Stimulated activated naive B cell treated with anti-CD40 and anti-IgM and Interleukin-4, amounts not matched to agents 10 μg/mL and 1 μg/mL and 100 μg/mL, for 72 hours (primary cell): ENCODE data around the gene DGKZ.

ENCODE experiments used
- ATAC-seq, 2 donors: fragments of 150-1000 bp; cut with Tn5 transposase; replicated peaks; 2 replicates each; pipeline ENCODE4 v1.10.0; 2021; ENCODE audit warnings: moderate library complexity in 1 of 2
- DNase-seq: peaks from one replicate; pipeline ENCODE4 v3.0.0; 2021
- H3K27ac Mint-ChIP-seq: one replicate; pipeline ENCODE4 v1.8.0; 2022; ENCODE audit warnings: mild to moderate bottlenecking, mixed read lengths
- H3K27me3 Mint-ChIP-seq, 2 donors: one replicate each; pipeline ENCODE4 v1.8.0; 2022; ENCODE audit warnings: mixed read lengths in 2 of 2
- H3K36me3 Mint-ChIP-seq, 2 donors: one replicate each; pipeline ENCODE4 v1.8.0; 2022; ENCODE audit warnings: mixed read lengths in 2 of 2, mild to moderate bottlenecking in 1 of 2
- H3K4me1 Mint-ChIP-seq, 2 donors: one replicate each; pipeline ENCODE4 v1.8.0; 2022; ENCODE audit warnings: mixed read lengths in 2 of 2, mild to moderate bottlenecking in 1 of 2
- H3K4me3 Mint-ChIP-seq, 2 donors: one replicate each; pipeline ENCODE4 v1.8.0; 2022; ENCODE audit warnings: mild to moderate bottlenecking in 2 of 2, mixed read lengths in 2 of 2, moderate library complexity in 1 of 2
- H3K9me3 Mint-ChIP-seq, 2 donors: one replicate each; pipeline ENCODE4 v1.8.0; 2022; ENCODE audit warnings: mixed read lengths in 2 of 2, mild to moderate bottlenecking in 1 of 2

DGKZ gene

GRCh38 chr11:46381819-46382645 is 34.8 kb downstream of the DGKZ start:
- Mint-ChIP-seq H3K27me3 (peaks cover 42 to 47% of the 10 kb centered on the region in 2 donors), H3K27ac (no peak overlapping the region), H3K4me3 (peak overlapping the region; percentile 75 to 81), H3K36me3 (peaks cover 10 to 18% of the 10 kb centered on the region in 2 donors), H3K9me3 (no peaks in the 10 kb centered on the region), H3K4me1 (peaks cover 8 to 23% of the 10 kb centered on the region in 2 donors)
- DNase-seq (no peak), ATAC-seq (peak; percentile 12 to 13)

GRCh38 chr11:46382646-46383403 is 35.6 kb downstream of the DGKZ start:
- H3K4me3 Mint-ChIP-seq: no peak overlapping the region
- DNase-seq (no peak), ATAC-seq (no peak)
- no peaks in the 10 kb centered on the region for H3K9me3 Mint-ChIP-seq
- H3K36me3 Mint-ChIP-seq: peaks cover 2 to 10% of the 10 kb centered on the region in 2 donors
- peaks cover 8 to 23% of the 10 kb centered on the region in 2 donors for H3K4me1 Mint-ChIP-seq
- no peak overlapping the region for H3K27ac Mint-ChIP-seq
- H3K27me3 Mint-ChIP-seq: peaks cover 48 to 55% of the 10 kb centered on the region in 2 donors

GRCh38 chr11:46383404-46383758 is 36.1 kb downstream of the DGKZ start:
- peaks cover 11 to 23% of the 10 kb centered on the region in 2 donors for H3K4me1 Mint-ChIP-seq
- DNase-seq: no peak
- H3K27me3 Mint-ChIP-seq: peaks cover 53 to 60% of the 10 kb centered on the region in 2 donors

GRCh38 chr11:46383974-46384701 is 36.9 kb downstream of the DGKZ start:
- DNase-seq (no peak), ATAC-seq (no peak)
- no peak overlapping the region for H3K27ac Mint-ChIP-seq
- H3K27me3 Mint-ChIP-seq: peaks cover 57 to 68% of the 10 kb centered on the region in 2 donors
- no peak overlapping the region for H3K4me3 Mint-ChIP-seq
- no peaks in the 10 kb centered on the region for H3K9me3 Mint-ChIP-seq
- H3K4me1 Mint-ChIP-seq: peaks cover 11 to 24% of the 10 kb centered on the region in 2 donors
- H3K36me3 Mint-ChIP-seq: peaks cover 0 to 7% of the 10 kb centered on the region in 2 donors

More at GRCh38 chr11:46383404-46383758, 36.1 kb downstream of the DGKZ start:
- ATAC-seq: no peak
- Mint-ChIP-seq H3K27ac (no peak overlapping the region), H3K9me3 (no peaks in the 10 kb centered on the region), H3K4me3 (no peak overlapping the region), H3K36me3 (peaks cover 0 to 7% of the 10 kb centered on the region in 2 donors)

GRCh38 chr11:46385169-46386004 is 38.1 kb downstream of the DGKZ start:
- Mint-ChIP-seq H3K9me3 (no peaks in the 10 kb centered on the region), H3K27ac (no peak overlapping the region), H3K36me3 (peaks cover 0 to 2% of the 10 kb centered on the region in 2 donors), H3K4me3 (no peak overlapping the region), H3K4me1 (peaks cover 14 to 26% of the 10 kb centered on the region in 2 donors), H3K27me3 (peaks cover 68 to 80% of the 10 kb centered on the region in 2 donors)
- ATAC-seq: no peak
- DNase-seq: no peak

- ATAC-seq: no peak
- no peaks in the 10 kb centered on the region for H3K9me3 Mint-ChIP-seq
Observed at GRCh38 chr11:46386005-46386578, 38.8 kb downstream of the DGKZ start.

GRCh38 chr11:46386674-46387073 is 39.4 kb downstream of the DGKZ start:
- Mint-ChIP-seq H3K4me1 (peaks cover 17 to 26% of the 10 kb centered on the region in 2 donors), H3K27me3 (peaks cover 74 to 87% of the 10 kb centered on the region in 2 donors), H3K9me3 (no peaks in the 10 kb centered on the region), H3K4me3 (no peak overlapping the region), H3K36me3 (peaks cover 0 to 2% of the 10 kb centered on the region in 2 donors), H3K27ac (no peak overlapping the region)
- DNase-seq: no peak
- ATAC-seq: no peak

More at GRCh38 chr11:46386005-46386578, 38.8 kb downstream of the DGKZ start:
- Mint-ChIP-seq H3K27me3 (peaks cover 74 to 87% of the 10 kb centered on the region in 2 donors), H3K4me3 (no peak overlapping the region), H3K4me1 (peaks cover 17 to 26% of the 10 kb centered on the region in 2 donors), H3K27ac (no peak overlapping the region), H3K36me3 (peaks cover 0 to 2% of the 10 kb centered on the region in 2 donors)
- no peak for DNase-seq

- no peak overlapping the region for H3K27ac Mint-ChIP-seq
- ATAC-seq: no peak
Observed at GRCh38 chr11:46387456-46387855, 40.2 kb downstream of the DGKZ start.

GRCh38 chr11:46387919-46388618 is 40.8 kb downstream of the DGKZ start:
- Mint-ChIP-seq H3K4me1 (peaks cover 18 to 26% of the 10 kb centered on the region in 2 donors), H3K9me3 (no peaks in the 10 kb centered on the region), H3K36me3 (peaks cover 0 to 6% of the 10 kb centered on the region in 2 donors), H3K27ac (no peak overlapping the region), H3K27me3 (peaks cover 74 to 87% of the 10 kb centered on the region in 2 donors), H3K4me3 (no peak overlapping the region)
- ATAC-seq: no peak
- no peak for DNase-seq

More at GRCh38 chr11:46387456-46387855, 40.2 kb downstream of the DGKZ start:
- no peaks in the 10 kb centered on the region for H3K9me3 Mint-ChIP-seq
- peaks cover 0 to 2% of the 10 kb centered on the region in 2 donors for H3K36me3 Mint-ChIP-seq
- DNase-seq: no peak
- H3K4me1 Mint-ChIP-seq: peaks cover 12 to 20% of the 10 kb centered on the region in 2 donors
- no peak overlapping the region for H3K4me3 Mint-ChIP-seq
- H3K27me3 Mint-ChIP-seq: peaks cover 68 to 81% of the 10 kb centered on the region in 2 donors

GRCh38 chr11:46388619-46389449 is 41.6 kb downstream of the DGKZ start:
- Mint-ChIP-seq H3K4me3 (peak overlapping the region in 1 of 2 donors; percentile 83), H3K9me3 (no peaks in the 10 kb centered on the region), H3K36me3 (peaks cover 0 to 6% of the 10 kb centered on the region in 2 donors), H3K27me3 (peaks cover 76 to 86% of the 10 kb centered on the region in 2 donors), H3K27ac (no peak overlapping the region), H3K4me1 (peaks cover 22 to 32% of the 10 kb centered on the region in 2 donors)
- ATAC-seq: no peak
- no peak for DNase-seq

- Mint-ChIP-seq H3K36me3 (peaks cover 0 to 6% of the 10 kb centered on the region in 2 donors), H3K4me3 (peak overlapping the region; percentile 69 to 83), H3K27ac (peak overlapping the region; percentile 57), H3K4me1 (peaks cover 22 to 32% of the 10 kb centered on the region in 2 donors), H3K27me3 (peaks cover 73 to 78% of the 10 kb centered on the region in 2 donors), H3K9me3 (no peaks in the 10 kb centered on the region)
- DNase-seq: peak; percentile 43
- ATAC-seq: peak; percentile 63 to 66
Observed at GRCh38 chr11:46389450-46390330, 42.4 kb downstream of the DGKZ start.
